HG03439 (cell line): ENCODE measurements around the gene IL36B.

Experiments
- ATAC-seq: cut with Tn5 transposase; IDR thresholded peaks from one replicate; pipeline ENCODE4 v1.9.1; 2021; ENCODE audit warnings: mild to moderate bottlenecking, moderate library complexity; ENCODE audit not compliant: unreplicated experiment

Gene IL36B

GRCh38 chr2:113012436-113013335 lies 40.0 kb downstream of the IL36B start:
- no peak for ATAC-seq

- ATAC-seq, result no peak
Measured at GRCh38 chr2:113011108-113011507, 41.6 kb downstream of the IL36B start.

GRCh38 chr2:113010088-113010487 lies 42.6 kb downstream of the IL36B start:
- no peak for ATAC-seq

- no peak for ATAC-seq
Measured at GRCh38 chr2:113009622-113010021, 43.0 kb downstream of the IL36B start.

GRCh38 chr2:113007250-113007649 lies 45.4 kb downstream of the IL36B start:
- no peak for ATAC-seq

GRCh38 chr2:113005030-113005509 lies 47.6 kb downstream of the IL36B start, which contains the start of gene IL36A:
Gene IL36A (plus strand): TSS chr2:113005459. CDS start chr2:113005872, 413 bp downstream.
- ATAC-seq, result no peak

GRCh38 chr2:113002677-113003076 lies 50.0 kb downstream of the IL36B start:
- no peak for ATAC-seq

- ATAC-seq, result no peak
Measured at GRCh38 chr2:113000436-113000835, 52.2 kb downstream of the IL36B start.

GRCh38 chr2:112997151-112997550 lies 55.5 kb downstream of the IL36B start:
- no peak for ATAC-seq

- no peak for ATAC-seq
Measured at GRCh38 chr2:112996635-112997034, 56.0 kb downstream of the IL36B start.

- no peak for ATAC-seq
Measured at GRCh38 chr2:112995346-112995920, 57.2 kb downstream of the IL36B start.

- ATAC-seq, result no peak
Measured at GRCh38 chr2:112994648-112995047, 58.0 kb downstream of the IL36B start.

GRCh38 chr2:112993831-112994230 lies 58.8 kb downstream of the IL36B start:
- no peak for ATAC-seq

GRCh38 chr2:112989611-112990010 lies 63.1 kb downstream of the IL36B start:
- ATAC-seq, result no peak

- ATAC-seq, result no peak
Measured at GRCh38 chr2:112985090-112985489, 67.6 kb downstream of the IL36B start.

GRCh38 chr2:112980537-112980936 lies 72.1 kb downstream of the IL36B start:
- no peak for ATAC-seq

- no peak for ATAC-seq
Measured at GRCh38 chr2:112979731-112980130, 72.9 kb downstream of the IL36B start.

- no peak for ATAC-seq
Measured at GRCh38 chr2:112977559-112978056, 75.1 kb downstream of the IL36B start, which contains the start of gene IL36G. Gene IL36G (plus strand): TSS chr2:112978006. CDS start chr2:112978639, 633 bp downstream.
